Stimulated activated naive CD8-positive, alpha-beta T cell treated with anti-CD3 and anti-CD28 coated beads, Interleukin-15, Interleukin-2, amounts not matched to agents 100 ng/mL and 50 ng/mL, for 24 hours (primary cell): ENCODE results near the gene CD58.
A peak's percentile ranks its signal among the peaks of the same experiment; 100 is the strongest.

ENCODE experiments used
- H3K27ac Mint-ChIP-seq: one replicate; pipeline ENCODE4 v1.8.0; 2021; ENCODE audit warnings: mild to moderate bottlenecking, mixed read lengths
- H3K27me3 Mint-ChIP-seq: one replicate; pipeline ENCODE4 v1.8.0; 2021; ENCODE audit warnings: mixed read lengths
- H3K36me3 Mint-ChIP-seq: one replicate; pipeline ENCODE4 v1.8.0; 2021; ENCODE audit warnings: low read depth, mixed read lengths
- H3K4me1 Mint-ChIP-seq: one replicate; pipeline ENCODE4 v1.8.0; 2021; ENCODE audit warnings: low read depth, mixed read lengths
- H3K4me3 Mint-ChIP-seq: one replicate; pipeline ENCODE4 v1.8.0; 2021; ENCODE audit warnings: mild to moderate bottlenecking, mixed read lengths
- H3K9me3 Mint-ChIP-seq: one replicate; pipeline ENCODE4 v1.8.0; 2021; ENCODE audit warnings: mixed read lengths

CD58 gene

DNA sequence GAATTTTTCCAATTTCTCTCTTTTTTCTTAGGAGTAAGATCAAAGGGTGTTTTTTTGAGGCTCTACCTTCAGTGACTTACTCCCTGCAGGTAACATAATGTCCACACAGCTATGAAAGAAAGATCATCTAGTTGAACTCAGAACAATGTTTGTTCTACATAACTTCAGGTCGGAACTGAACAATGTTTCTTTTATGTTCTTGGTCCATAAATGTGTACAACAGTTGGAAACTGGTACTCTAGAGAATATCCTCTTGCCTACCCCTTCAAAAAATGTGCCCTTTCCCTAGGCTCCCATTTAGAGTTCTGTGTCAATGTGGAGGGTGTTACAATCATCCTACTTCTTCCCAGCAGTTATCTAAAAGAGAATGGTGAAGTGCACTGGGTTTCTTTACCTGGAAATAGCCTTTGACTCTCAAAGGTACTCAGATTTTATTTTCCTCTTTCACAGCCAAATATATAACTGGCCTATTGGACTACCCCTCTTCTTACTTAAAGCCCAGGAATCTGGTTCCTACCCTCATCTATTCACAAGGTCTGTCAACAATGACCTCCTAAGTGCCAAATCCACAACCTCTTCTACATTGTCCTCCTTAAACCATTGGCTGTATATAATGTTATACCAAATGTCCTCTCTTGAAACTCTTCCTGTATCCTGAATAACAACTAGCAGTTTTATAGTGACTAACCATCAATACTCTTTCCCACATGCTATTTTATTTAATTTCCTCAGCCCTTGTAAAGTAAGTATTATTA is 42.3 kb downstream of the CD58 start:
- no peak overlapping the region for H3K27ac Mint-ChIP-seq
- H3K9me3 Mint-ChIP-seq, result peaks cover 10% of the 10 kb centered on the region
- H3K4me1 Mint-ChIP-seq, result peaks cover 4% of the 10 kb centered on the region
- no peaks in the 10 kb centered on the region for H3K27me3 Mint-ChIP-seq
- no peak overlapping the region for H3K4me3 Mint-ChIP-seq
- peaks cover 64% of the 10 kb centered on the region for H3K36me3 Mint-ChIP-seq

DNA sequence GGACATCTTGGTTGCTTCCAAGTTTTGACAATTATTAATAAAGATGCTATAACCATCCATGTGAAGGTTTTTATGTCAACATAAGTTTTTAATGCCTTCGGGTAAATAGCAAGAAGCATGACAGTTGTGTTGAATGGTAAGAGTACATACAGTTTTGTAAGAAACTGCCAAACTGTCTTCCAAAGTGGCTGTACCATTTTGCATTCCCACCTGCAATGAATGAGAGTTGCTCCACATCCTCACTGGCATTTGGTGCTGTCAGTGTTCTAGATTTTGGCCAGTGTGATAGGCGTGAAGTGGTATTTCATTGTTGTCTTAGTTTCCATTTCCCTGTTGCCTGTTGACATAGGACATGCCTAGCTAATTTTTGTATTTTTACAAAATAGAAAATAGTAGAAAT is 45.4 kb downstream of the CD58 start:
- Mint-ChIP-seq H3K4me3 (no peak overlapping the region), H3K27ac (no peak overlapping the region), H3K36me3 (peaks cover 60% of the 10 kb centered on the region)

DNA sequence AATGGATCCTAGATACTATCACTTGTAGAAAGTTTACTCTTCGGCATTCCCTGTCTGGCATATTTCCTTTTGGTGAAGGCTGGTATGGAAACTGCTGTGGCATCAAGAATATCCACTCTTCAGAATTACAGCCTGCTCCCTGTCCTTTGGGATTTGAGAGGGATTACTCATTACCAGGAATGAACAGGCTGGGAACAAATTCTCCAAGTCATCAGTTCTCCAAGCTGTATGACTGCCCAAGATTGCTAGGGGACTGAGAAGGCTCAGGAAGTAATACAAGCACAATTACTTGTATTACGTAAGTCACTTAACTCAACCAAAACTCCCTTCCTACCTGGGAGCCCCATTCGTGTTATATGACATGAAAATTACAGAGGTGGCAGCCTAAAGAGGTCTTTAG is 49.6 kb downstream of the CD58 start:
- Mint-ChIP-seq H3K9me3 (no peaks in the 10 kb centered on the region), H3K36me3 (peaks cover 41% of the 10 kb centered on the region)

More for the DNA sequence above, 45.4 kb downstream of the CD58 start:
- H3K27me3 Mint-ChIP-seq, result no peaks in the 10 kb centered on the region
- H3K9me3 Mint-ChIP-seq, result peaks cover 10% of the 10 kb centered on the region
- no peaks in the 10 kb centered on the region for H3K4me1 Mint-ChIP-seq

DNA sequence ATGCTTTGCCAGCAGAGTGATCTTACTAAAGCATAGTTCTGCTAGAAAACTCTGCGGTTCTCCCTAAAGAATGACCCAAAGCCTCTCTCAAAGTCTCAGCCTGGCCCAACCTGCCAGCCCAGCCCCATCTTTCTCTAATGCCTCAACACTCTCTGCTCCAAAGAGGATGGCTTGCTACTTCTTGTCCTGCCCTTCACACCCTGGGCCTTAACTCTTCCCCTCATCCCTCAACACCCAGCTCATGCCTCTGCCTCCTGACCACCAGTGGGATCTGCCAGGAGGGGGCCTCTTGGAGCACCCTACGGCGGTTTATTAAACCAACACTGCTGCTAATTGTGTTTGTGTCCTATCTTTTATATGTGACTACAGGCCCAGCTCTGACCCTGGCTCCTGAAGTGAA is 52.4 kb downstream of the CD58 start:
- peak overlapping the region; percentile 34 for H3K27ac Mint-ChIP-seq

More for the DNA sequence above, 49.6 kb downstream of the CD58 start:
- H3K27me3 Mint-ChIP-seq, result no peaks in the 10 kb centered on the region
- peaks cover 15% of the 10 kb centered on the region for H3K4me1 Mint-ChIP-seq
- H3K27ac Mint-ChIP-seq, result no peak overlapping the region
- no peak overlapping the region for H3K4me3 Mint-ChIP-seq

DNA sequence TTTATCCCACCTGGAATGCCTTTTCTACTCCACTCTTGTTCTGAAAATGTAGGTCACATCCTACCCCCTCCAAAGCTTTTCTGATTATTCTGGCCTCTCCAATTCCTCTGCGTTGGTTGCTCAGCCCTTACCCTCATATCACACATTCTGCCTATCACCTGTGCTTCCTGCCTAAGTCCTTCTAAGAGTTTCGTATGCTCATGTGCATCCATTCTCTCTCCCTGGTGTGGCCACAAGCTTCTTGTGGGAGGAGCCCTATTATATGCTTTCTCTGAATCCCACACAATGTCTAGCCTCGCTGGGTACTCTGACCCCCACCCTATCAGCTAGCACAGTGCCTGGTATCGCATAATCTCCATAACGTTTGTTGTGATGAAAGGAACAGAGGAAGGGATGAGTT is 54.2 kb downstream of the CD58 start:
- Mint-ChIP-seq H3K36me3 (peaks cover 32% of the 10 kb centered on the region), H3K4me3 (no peak overlapping the region), H3K27me3 (no peaks in the 10 kb centered on the region), H3K4me1 (peaks cover 53% of the 10 kb centered on the region), H3K9me3 (no peaks in the 10 kb centered on the region), H3K27ac (peak overlapping the region; percentile 9)

More for the DNA sequence above, 52.4 kb downstream of the CD58 start:
- peaks cover 41% of the 10 kb centered on the region for H3K4me1 Mint-ChIP-seq
- no peaks in the 10 kb centered on the region for H3K9me3 Mint-ChIP-seq
- H3K4me3 Mint-ChIP-seq, result no peak overlapping the region
- H3K36me3 Mint-ChIP-seq, result peaks cover 30% of the 10 kb centered on the region
- no peaks in the 10 kb centered on the region for H3K27me3 Mint-ChIP-seq

DNA sequence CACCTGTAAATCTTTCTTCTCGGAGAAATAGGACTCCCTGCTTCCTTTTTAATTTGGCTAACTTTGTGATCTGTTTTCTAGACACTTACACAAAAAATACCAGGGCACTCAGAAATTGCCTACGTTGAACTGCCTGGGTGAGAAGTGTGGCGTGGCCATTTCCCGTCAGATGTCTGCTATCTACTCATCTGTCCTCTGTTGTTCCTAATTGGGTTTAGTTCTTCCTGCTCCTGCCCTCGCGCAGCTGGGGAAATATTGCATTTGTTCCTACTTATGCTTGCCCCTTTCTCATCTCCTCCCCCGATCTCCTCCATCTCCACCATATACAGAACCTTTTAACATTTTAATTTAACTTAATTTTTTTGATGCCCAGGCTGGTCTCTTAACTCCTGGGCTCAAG is 55.1 kb downstream of the CD58 start:
- peak overlapping the region; percentile 58 for H3K4me3 Mint-ChIP-seq
- H3K9me3 Mint-ChIP-seq, result no peaks in the 10 kb centered on the region
- peaks cover 28% of the 10 kb centered on the region for H3K36me3 Mint-ChIP-seq
- peak overlapping the region; percentile 96 for H3K27ac Mint-ChIP-seq
- H3K27me3 Mint-ChIP-seq, result no peaks in the 10 kb centered on the region
- peaks cover 56% of the 10 kb centered on the region for H3K4me1 Mint-ChIP-seq

DNA sequence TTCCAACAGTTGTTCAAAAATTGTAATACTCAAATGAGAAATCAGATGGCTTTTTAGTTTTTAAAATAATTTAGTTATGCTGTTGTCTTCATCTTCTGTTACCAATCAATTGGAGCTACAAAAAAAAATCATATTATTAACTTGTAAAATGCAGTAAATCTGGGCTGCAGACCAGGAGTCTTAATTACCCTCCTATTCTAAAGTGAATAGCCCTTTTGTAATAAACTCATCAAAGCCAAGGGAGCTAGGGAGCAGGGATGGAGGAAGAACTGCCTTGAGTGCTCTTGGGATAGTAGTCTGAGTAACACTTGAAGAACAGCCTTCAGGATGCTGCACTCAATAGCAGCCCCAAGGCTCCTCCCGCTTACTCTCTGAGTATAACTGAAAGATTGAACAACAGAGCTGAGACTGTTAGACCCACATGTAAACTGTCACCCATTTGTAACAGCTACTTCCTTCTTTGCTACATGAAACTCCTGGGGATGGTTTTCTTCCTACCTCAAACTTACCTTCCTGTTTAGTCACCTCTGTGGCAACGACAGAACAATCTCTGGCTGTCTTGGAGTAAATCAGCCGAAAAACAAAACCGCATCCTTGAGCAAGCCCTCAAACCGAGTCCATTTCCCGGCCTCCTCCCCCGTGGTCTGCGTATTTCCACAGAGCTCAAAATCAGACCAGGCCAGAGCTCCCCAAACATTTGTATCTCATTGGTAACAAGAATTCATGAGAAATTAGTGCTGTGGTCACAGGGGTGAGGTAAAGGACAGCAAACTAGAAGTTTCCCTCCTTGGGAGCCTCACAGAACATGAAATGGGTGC is 55.9 kb downstream of the CD58 start:
- Mint-ChIP-seq H3K27me3 (no peaks in the 10 kb centered on the region), H3K9me3 (no peaks in the 10 kb centered on the region), H3K4me1 (peaks cover 58% of the 10 kb centered on the region), H3K4me3 (peak overlapping the region; percentile 58), H3K36me3 (peaks cover 24% of the 10 kb centered on the region), H3K27ac (peak overlapping the region; percentile 96)

DNA sequence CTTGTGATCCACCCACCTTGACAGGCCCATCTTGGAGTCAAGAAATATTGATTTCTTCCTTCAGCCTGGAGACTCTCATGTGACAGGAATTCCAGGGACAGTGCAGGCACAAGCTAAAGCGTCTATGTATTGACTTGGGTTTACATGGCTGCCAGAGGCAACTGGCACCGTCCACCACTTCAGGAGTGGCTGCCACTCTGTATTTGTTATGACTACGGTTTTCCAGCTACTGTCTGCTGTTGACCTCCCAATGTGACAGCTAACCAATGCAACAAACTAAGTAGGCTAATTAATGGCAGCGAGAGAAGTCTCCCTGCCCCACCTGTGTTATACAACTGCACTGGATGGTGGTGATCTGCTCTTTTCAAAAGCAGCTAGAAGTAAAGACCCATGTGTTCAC is 56.9 kb downstream of the CD58 start:
- H3K4me3 Mint-ChIP-seq, result no peak overlapping the region
- H3K9me3 Mint-ChIP-seq, result no peaks in the 10 kb centered on the region
- H3K36me3 Mint-ChIP-seq, result peaks cover 20% of the 10 kb centered on the region
- H3K27ac Mint-ChIP-seq, result peak overlapping the region; percentile 3
- H3K4me1 Mint-ChIP-seq, result peaks cover 67% of the 10 kb centered on the region
- no peaks in the 10 kb centered on the region for H3K27me3 Mint-ChIP-seq

- peak overlapping the region; percentile 12 for H3K27ac Mint-ChIP-seq
- peaks cover 12% of the 10 kb centered on the region for H3K36me3 Mint-ChIP-seq
- H3K4me3 Mint-ChIP-seq, result no peak overlapping the region
These were observed 59.3 kb downstream of the CD58 start for GRCh38 chr1:116511459-116512019.

GRCh38 chr1:116510361-116510760 is 60.5 kb downstream of the CD58 start:
- peaks cover 12% of the 10 kb centered on the region for H3K36me3 Mint-ChIP-seq
- H3K27ac Mint-ChIP-seq, result peak overlapping the region; percentile 34
- H3K4me3 Mint-ChIP-seq, result no peak overlapping the region
- no peaks in the 10 kb centered on the region for H3K9me3 Mint-ChIP-seq
- H3K27me3 Mint-ChIP-seq, result no peaks in the 10 kb centered on the region
- H3K4me1 Mint-ChIP-seq, result peaks cover 73% of the 10 kb centered on the region

More at GRCh38 chr1:116511459-116512019, 59.3 kb downstream of the CD58 start:
- Mint-ChIP-seq H3K4me1 (peaks cover 73% of the 10 kb centered on the region), H3K9me3 (no peaks in the 10 kb centered on the region), H3K27me3 (no peaks in the 10 kb centered on the region)

GRCh38 chr1:116508984-116509980 is 61.5 kb downstream of the CD58 start:
- peak overlapping the region; percentile 80 for H3K27ac Mint-ChIP-seq
- H3K27me3 Mint-ChIP-seq, result no peaks in the 10 kb centered on the region
- H3K4me1 Mint-ChIP-seq, result peaks cover 73% of the 10 kb centered on the region
- peaks cover 12% of the 10 kb centered on the region for H3K36me3 Mint-ChIP-seq
- peak overlapping the region; percentile 19 for H3K4me3 Mint-ChIP-seq
- H3K9me3 Mint-ChIP-seq, result no peaks in the 10 kb centered on the region

- Mint-ChIP-seq H3K27ac (peak overlapping the region; percentile 58), H3K4me3 (no peak overlapping the region), H3K36me3 (peaks cover 12% of the 10 kb centered on the region)
These were observed 62.5 kb downstream of the CD58 start for GRCh38 chr1:116508085-116508983.

GRCh38 chr1:116507631-116508030 is 63.2 kb downstream of the CD58 start:
- Mint-ChIP-seq H3K36me3 (peaks cover 5% of the 10 kb centered on the region), H3K4me3 (no peak overlapping the region), H3K9me3 (no peaks in the 10 kb centered on the region), H3K4me1 (peaks cover 75% of the 10 kb centered on the region), H3K27me3 (no peaks in the 10 kb centered on the region), H3K27ac (no peak overlapping the region)

More at GRCh38 chr1:116508085-116508983, 62.5 kb downstream of the CD58 start:
- H3K9me3 Mint-ChIP-seq, result no peaks in the 10 kb centered on the region
- peaks cover 75% of the 10 kb centered on the region for H3K4me1 Mint-ChIP-seq
- H3K27me3 Mint-ChIP-seq, result no peaks in the 10 kb centered on the region
